Fibroblast of skin of scalp (primary cell): ENCODE data around the gene SLC7A6. TPM values are rescaled to one million over a fixed set of nuclear protein-coding genes. Genes with fewer than 3 reads are reported as not detected.

ENCODE experiments used
- DNase-seq: peaks from one replicate; pipeline ENCODE4 v3.0.0-alpha.2; 2013
- polyA plus RNA-seq, 2 experiments: library from polyadenylated mRNA; unstranded; fragments of 120-200 nt; gene quantifications; one replicate each; pipeline ENCODE4 v1.2.1, GENCODE V29; 2013; ENCODE audit not compliant: insufficient read length in 2 of 2

SLC7A6 gene
- polyA plus RNA-seq (2013, experiment 1 of 2; ENCODE audit: insufficient read length) = 20.5 TPM
- polyA plus RNA-seq (2013, experiment 2 of 2; ENCODE audit: insufficient read length) = 20.1 TPM

GRCh38 chr16:68264128-68265077, at the start of gene SLC7A6:
Gene SLC7A6 (plus strand): TSS chr16:68264526. CDS start chr16:68274727, 10,201 bp downstream.
- DNase-seq = peak; percentile 83

- DNase-seq = no peak
Measured at GRCh38 chr16:68214726-68215125, 49.6 kb upstream of the SLC7A6 start.

GRCh38 chr16:68215302-68215701, 49.0 kb upstream of the SLC7A6 start:
- DNase-seq = no peak

- no peak for DNase-seq
Measured at GRCh38 chr16:68216240-68216639, 48.1 kb upstream of the SLC7A6 start.

- DNase-seq = no peak
Measured at GRCh38 chr16:68217506-68217905, 46.8 kb upstream of the SLC7A6 start.

GRCh38 chr16:68219725-68220351, 44.5 kb upstream of the SLC7A6 start:
- DNase-seq = no peak

GRCh38 chr16:68223072-68223471, 41.3 kb upstream of the SLC7A6 start:
- no peak for DNase-seq

GRCh38 chr16:68226116-68226515, 38.2 kb upstream of the SLC7A6 start:
- DNase-seq = no peak

GRCh38 chr16:68227183-68227793, 37.0 kb upstream of the SLC7A6 start:
- no peak for DNase-seq

- no peak for DNase-seq
Measured at GRCh38 chr16:68227850-68228553, 36.3 kb upstream of the SLC7A6 start.

- DNase-seq = no peak
Measured at GRCh38 chr16:68228652-68229051, 35.7 kb upstream of the SLC7A6 start.

GRCh38 chr16:68229431-68230175, 34.7 kb upstream of the SLC7A6 start:
- peak; percentile 72 for DNase-seq

GRCh38 chr16:68230176-68230571, 34.2 kb upstream of the SLC7A6 start:
- no peak for DNase-seq

- DNase-seq = no peak
Measured at GRCh38 chr16:68230956-68231355, 33.4 kb upstream of the SLC7A6 start.

- no peak for DNase-seq
Measured at GRCh38 chr16:68231384-68232136, 32.8 kb upstream of the SLC7A6 start.

- DNase-seq = no peak
Measured at GRCh38 chr16:68232335-68232734, 32.0 kb upstream of the SLC7A6 start.

GRCh38 chr16:68233085-68233834, 31.1 kb upstream of the SLC7A6 start:
- no peak for DNase-seq

GRCh38 chr16:68233835-68234187, 30.5 kb upstream of the SLC7A6 start:
- no peak for DNase-seq

GRCh38 chr16:68234188-68235107, 29.9 kb upstream of the SLC7A6 start:
- DNase-seq = no peak
